Stomach (tissue), 9 donors: ENCODE results near the gene DHRS13. TPM values are rescaled to one million over a fixed set of nuclear protein-coding genes. Genes with fewer than 3 reads are reported as not detected.

ENCODE experiments used
- DNase-seq, 2 donors: peaks; one replicate each; pipeline versions ENCODE4 v3.0.0 to v3.0.0-alpha.2; 2013 to 2019
- H3K27ac ChIP-seq, 5 donors: fragments of 200-600 bp in 4 of 5; sonication (generic) in 4 of 5; one replicate each; pipeline ENCODE4 v1.5.1; 2013 to 2019; ENCODE audit warnings: mild to moderate bottlenecking in 1 of 5, moderate library complexity in 1 of 5
- H3K27me3 ChIP-seq, 3 donors: fragments of 200-600 bp; sonication (generic); one replicate each; pipeline ENCODE4 v1.5.1; 2017 to 2019; ENCODE audit warnings: mixed run types in 1 of 3
- H3K36me3 ChIP-seq, 4 donors: fragments of 200-600 bp; sonication (generic); 1 replicate in 3 of 4; 2 replicates in 1 of 4; pipeline ENCODE4 v1.5.1; 2016 to 2019
- H3K4me1 ChIP-seq, 4 donors: fragments of 200-600 bp; sonication (generic); one replicate each; pipeline ENCODE4 v1.5.1; 2016 to 2019
- H3K4me3 ChIP-seq, 4 donors: fragments of 200-600 bp; sonication (generic) in 3 of 4; one replicate each; pipeline ENCODE4 v1.5.1; 2016 to 2019; ENCODE audit warnings: mild to moderate bottlenecking in 1 of 4
- H3K9me3 ChIP-seq, 4 donors: fragments of 200-600 bp; sonication (generic); one replicate each; pipeline ENCODE4 v1.5.1; 2016 to 2019
- CTCF ChIP-seq, 7 experiments: fragments of 450-650 bp in 4 of 7; fragments of 200-600 bp in 3 of 7; sonication (generic) in 3 of 7; IDR thresholded peaks; one replicate each; pipeline ENCODE4 v1.5.1; 2016 to 2019; ENCODE audit warnings: antibody characterized with exemption in 7 of 7, control low read depth in 2 of 7, mild to moderate bottlenecking in 1 of 7
- EP300 ChIP-seq: sonication (generic); formaldehyde crosslinking; IDR thresholded peaks from one replicate; pipeline ENCODE4 v1.6.1; 2017; ENCODE audit warnings: antibody characterized with exemption
- POLR2A ChIP-seq, 4 donors: fragments of 450-650 bp; IDR thresholded peaks; one replicate each; pipeline ENCODE4 v1.6.1; 2016; ENCODE audit warnings: antibody characterized with exemption in 4 of 4, control low read depth in 2 of 4, mild to moderate bottlenecking in 1 of 4, moderate library complexity in 1 of 4
- POLR2AphosphoS5 ChIP-seq, 3 donors: sonication (generic); formaldehyde crosslinking; IDR thresholded peaks; one replicate each; pipeline ENCODE4 v1.6.1; 2016; ENCODE audit warnings: antibody characterized with exemption in 3 of 3
- WGBS, 5 donors: extraction: QIAGEN DNeasy Blood & Tissue Kit in 3 of 5; methylation state at CpG; one replicate each; pipeline versions ENCODE4 v1.1.5 to v1.1.7; 2013 to 2018; 5-methylcytosine and 5-hydroxymethylcytosine counted together
- intact Hi-C: fragments of 100-400 bp; cut with DNase I; formaldehyde crosslinking; loops from one replicate; pipeline ENCODE4 v1.15.1; 2023; ENCODE audit warnings: low total_unique reads
- polyA plus RNA-seq, 3 donors: library from polyadenylated mRNA; stranded (reverse); fragments of 200-250 nt; gene quantifications; one replicate each; pipeline ENCODE4 v1.2.3, GENCODE V29; 2013
- total RNA-seq, 5 donors: library from RNA; depleted of rRNA; stranded (reverse); fragments of >200 nt; gene quantifications; one replicate each; pipeline versions ENCODE4 v1.1.0 to v1.2.3, GENCODE V29; 2014 to 2016
- donor health status: healthy with polysubstance abuse.
- donor health status: Bipolar disorder and iron deficiency.
- donor health status: healthy.

DHRS13 gene
- total and polyA plus RNA-seq, 8 donors, result 4.4 to 33.5 (median 8.3) TPM; not detected in 1

- peak overlapping the region; percentile 75 to 92 (median 77) for H3K4me3 ChIP-seq
- peaks cover 6 to 18% (median 17%) of the 10 kb centered on the region in 4 donors for H3K4me1 ChIP-seq
- TF ChIP-seq EP300 (no peak), POLR2AphosphoS5 (IDR thresholded peaks at IDR 0.05) (no peak), POLR2A (IDR thresholded peaks at IDR 0.05) (no peak), CTCF (IDR thresholded peaks at IDR 0.05) (no peak)
- peak overlapping the region; percentile 73 to 88 (median 76) for H3K27ac ChIP-seq
- DNase-seq, result no peak
- peaks cover 36 to 43% (median 42%) of the 10 kb centered on the region in 4 donors for H3K36me3 ChIP-seq
- intact Hi-C loops, result no loop called here
- no peaks in the 10 kb centered on the region for H3K9me3 ChIP-seq
- no peaks in the 10 kb centered on the region for H3K27me3 ChIP-seq
- WGBS, 5 donors, result 10 to 18% (median 17%) methylated on average over 5 of the region's 5 CpGs
These were observed 47.6 kb downstream of the DHRS13 start for GRCh38 chr17:28855336-28855679.

- peak; percentile 85 to 96 for DNase-seq
- peak in 1 of 7 experiments; percentile 23 for TF ChIP-seq CTCF (IDR thresholded peaks at IDR 0.05)
- peak in 1 of 4 donors; percentile 27 for TF ChIP-seq POLR2A (IDR thresholded peaks at IDR 0.05)
- TF ChIP-seq POLR2AphosphoS5 (IDR thresholded peaks at IDR 0.05), result peak; percentile 47 to 92 (median 85)
- TF ChIP-seq EP300, result no peak
- H3K27ac ChIP-seq, result peak within 1 kb of the TSS; percentile 73 to 88 (median 76)
- intact Hi-C loops, result no loop called here
- no peaks in the 10 kb centered on the region for H3K27me3 ChIP-seq
- peak within 1 kb of the TSS; percentile 75 to 92 (median 77) for H3K4me3 ChIP-seq
- peaks cover 6 to 18% (median 17%) of the 10 kb centered on the region in 4 donors for H3K4me1 ChIP-seq
- WGBS, 5 donors, result 0 to 2% (median 1%) methylated on average over 42 of the region's 42 CpGs
- H3K36me3 ChIP-seq, result peaks cover 32 to 37% (median 36%) of the 10 kb centered on the region in 4 donors
- no peaks in the 10 kb centered on the region for H3K9me3 ChIP-seq
These were observed 48.2 kb downstream of the DHRS13 start, which contains the start of gene ERAL1 for GRCh38 chr17:28854457-28855335. ERAL1 (plus strand) TSS chr17:28855016; CDS start chr17:28855035, 19 bp downstream.

GRCh38 chr17:28853295-28853694, 49.6 kb downstream of the DHRS13 start:
- 90 to 98% (median 95%) methylated on average over 2 of the region's 2 CpGs for WGBS, 5 donors
- TF ChIP-seq POLR2A (IDR thresholded peaks at IDR 0.05) (no peak), POLR2AphosphoS5 (IDR thresholded peaks at IDR 0.05) (no peak), CTCF (IDR thresholded peaks at IDR 0.05) (no peak), EP300 (no peak)
- DNase-seq, result no peak
- H3K36me3 ChIP-seq, result peaks cover 18 to 23% (median 22%) of the 10 kb centered on the region in 4 donors
- peaks cover 6 to 18% (median 17%) of the 10 kb centered on the region in 4 donors for H3K4me1 ChIP-seq
- no peaks in the 10 kb centered on the region for H3K9me3 ChIP-seq
- no peak overlapping the region for H3K27ac ChIP-seq
- intact Hi-C loops, result no loop called here
- H3K4me3 ChIP-seq, result no peak overlapping the region
- no peaks in the 10 kb centered on the region for H3K27me3 ChIP-seq

GRCh38 chr17:28849281-28849680, 53.6 kb downstream of the DHRS13 start:
- Histone ChIP-seq H3K9me3 (no peaks in the 10 kb centered on the region), H3K27ac (no peak overlapping the region), H3K36me3 (no peaks in the 10 kb centered on the region), H3K27me3 (no peaks in the 10 kb centered on the region), H3K4me1 (peaks cover 0 to 6% (median 4%) of the 10 kb centered on the region in 4 donors), H3K4me3 (no peak overlapping the region)
- intact Hi-C loops, result loop anchor here (10.0 kb wide), 1 partner anchor 84 kb away; no protein-coding TSS in a partner anchor
- no peak for DNase-seq
- TF ChIP-seq POLR2AphosphoS5 (IDR thresholded peaks at IDR 0.05) (no peak), CTCF (IDR thresholded peaks at IDR 0.05) (no peak), EP300 (no peak), POLR2A (IDR thresholded peaks at IDR 0.05) (no peak)
- 77 to 84% (median 78%) methylated on average over 5 of the region's 5 CpGs for WGBS, 5 donors
